IPS-15b (cell line): Measurements from ENCODE around the gene CYBA.

Experiments used
- H3K27me3 ChIP-seq: one replicate; pipeline ENCODE4 v1.6.1; 2013; ENCODE audit warnings: low read length; ENCODE audit not compliant: control insufficient read depth, insufficient read depth
- H3K36me3 ChIP-seq: one replicate; pipeline ENCODE4 v1.6.1; 2013; ENCODE audit warnings: low read length; ENCODE audit not compliant: control insufficient read depth, insufficient read depth
- H3K4me1 ChIP-seq: one replicate; pipeline ENCODE4 v1.6.1; 2013; ENCODE audit warnings: mild to moderate bottlenecking, low read length; ENCODE audit not compliant: control insufficient read depth, insufficient read depth
- H3K4me3 ChIP-seq: one replicate; pipeline ENCODE4 v1.5.1; 2013; ENCODE audit warnings: low read depth, low read length
- H3K9ac ChIP-seq: one replicate; pipeline ENCODE4 v1.6.1; 2013; ENCODE audit warnings: low read depth, mild to moderate bottlenecking, low read length
- H3K9me3 ChIP-seq: one replicate; pipeline ENCODE4 v1.6.1; 2013; ENCODE audit warnings: mild to moderate bottlenecking, low read length; ENCODE audit not compliant: control insufficient read depth, insufficient read depth

The CYBA gene

DNA sequence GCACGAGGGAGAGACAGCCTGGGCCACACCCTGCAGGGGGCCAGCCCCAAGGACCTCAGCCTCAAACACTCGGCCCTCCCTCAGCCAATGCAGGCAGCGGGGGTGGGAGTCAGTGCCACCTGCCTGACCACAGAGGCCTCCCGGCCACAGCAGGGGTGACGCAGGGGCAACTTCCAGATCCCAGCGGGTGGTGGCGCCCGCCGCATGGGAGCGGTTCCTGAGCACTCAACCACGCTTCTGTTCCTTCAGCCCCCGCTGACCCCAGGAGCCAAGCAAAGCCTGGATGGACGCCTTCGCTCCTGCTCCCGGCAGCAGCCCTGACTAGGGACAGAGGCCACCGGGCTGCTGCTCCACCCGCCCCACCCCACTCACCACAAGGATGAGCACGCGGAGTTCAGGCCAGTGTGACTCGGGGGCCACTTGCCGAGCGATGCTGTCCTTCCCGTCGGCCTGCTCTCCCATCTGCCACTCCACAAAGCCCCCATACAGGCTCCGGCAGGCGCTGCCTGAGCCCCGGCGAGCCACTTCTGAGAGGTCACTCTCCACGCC is 5.0 kb upstream of the CYBA start:
- Histone ChIP-seq H3K36me3 (peaks cover 31% of the 10 kb centered on the region), H3K4me1 (peaks cover 4% of the 10 kb centered on the region), H3K4me3 (no peak overlapping the region), H3K27me3 (no peaks in the 10 kb centered on the region), H3K9me3 (no peaks in the 10 kb centered on the region), H3K9ac (no peak overlapping the region)

- no peak overlapping the region for H3K9ac ChIP-seq
- H3K36me3 ChIP-seq = peaks cover 31% of the 10 kb centered on the region
- no peaks in the 10 kb centered on the region for H3K27me3 ChIP-seq
- H3K9me3 ChIP-seq = no peaks in the 10 kb centered on the region
- H3K4me3 ChIP-seq = no peak overlapping the region
- peaks cover 4% of the 10 kb centered on the region for H3K4me1 ChIP-seq
These were observed 4.3 kb upstream of the CYBA start for GRCh38 chr16:88655053-88655732.

- H3K36me3 ChIP-seq = peaks cover 31% of the 10 kb centered on the region
These were observed 3.7 kb upstream of the CYBA start for GRCh38 chr16:88654363-88655052.

GRCh38 chr16:88653596-88654362 is 2.9 kb upstream of the CYBA start:
- no peaks in the 10 kb centered on the region for H3K27me3 ChIP-seq

More at GRCh38 chr16:88654363-88655052, 3.7 kb upstream of the CYBA start:
- H3K4me1 ChIP-seq = peaks cover 4% of the 10 kb centered on the region
- no peak overlapping the region for H3K9ac ChIP-seq
- H3K9me3 ChIP-seq = no peaks in the 10 kb centered on the region
- H3K4me3 ChIP-seq = no peak overlapping the region
- H3K27me3 ChIP-seq = no peaks in the 10 kb centered on the region

DNA sequence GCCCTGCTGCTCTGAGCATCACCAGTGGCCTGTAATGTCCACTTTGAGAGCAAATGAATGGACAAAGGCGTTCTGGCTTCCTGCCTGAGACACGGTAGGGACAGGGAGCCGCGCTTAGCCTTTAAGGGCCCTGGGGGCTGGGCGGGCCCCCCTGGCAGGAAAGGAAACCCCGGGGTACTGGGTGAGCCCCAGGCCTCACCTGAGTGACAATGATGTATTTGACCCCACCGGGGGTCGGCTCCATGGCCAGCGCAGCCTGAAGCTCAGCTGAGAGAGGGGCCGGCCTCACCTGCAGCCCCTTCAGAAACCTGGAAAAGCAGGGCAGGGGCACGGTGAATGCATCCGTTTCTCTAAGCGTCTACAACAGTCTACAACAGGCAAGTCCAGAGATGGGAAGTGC is 2.2 kb upstream of the CYBA start:
- Histone ChIP-seq H3K4me1 (peaks cover 4% of the 10 kb centered on the region), H3K36me3 (peaks cover 29% of the 10 kb centered on the region)

More at GRCh38 chr16:88653596-88654362, 2.9 kb upstream of the CYBA start:
- no peaks in the 10 kb centered on the region for H3K9me3 ChIP-seq
- no peak overlapping the region for H3K9ac ChIP-seq
- H3K36me3 ChIP-seq = peaks cover 31% of the 10 kb centered on the region
- H3K4me3 ChIP-seq = no peak overlapping the region
- peaks cover 4% of the 10 kb centered on the region for H3K4me1 ChIP-seq

DNA sequence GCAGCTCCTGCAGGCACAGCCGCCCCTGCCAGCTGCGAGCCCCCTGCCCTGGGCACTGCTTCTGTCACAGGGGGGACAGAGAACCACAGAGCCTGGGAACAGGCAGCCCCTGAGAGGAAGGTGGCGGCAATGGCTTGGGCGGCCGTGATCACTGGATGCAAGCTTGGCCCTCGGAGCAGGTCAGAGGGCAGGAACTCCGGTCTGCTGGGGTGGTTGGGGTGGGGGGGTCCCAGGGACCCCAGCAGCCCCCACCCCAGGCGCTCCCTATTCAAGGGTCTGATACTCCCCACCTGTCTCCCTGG is 1.9 kb upstream of the CYBA start:
- Histone ChIP-seq H3K36me3 (peaks cover 28% of the 10 kb centered on the region), H3K27me3 (no peaks in the 10 kb centered on the region), H3K4me1 (peaks cover 4% of the 10 kb centered on the region), H3K9ac (no peak overlapping the region), H3K4me3 (no peak overlapping the region), H3K9me3 (no peaks in the 10 kb centered on the region)

More for the DNA sequence above, 2.2 kb upstream of the CYBA start:
- Histone ChIP-seq H3K4me3 (no peak overlapping the region), H3K9me3 (no peaks in the 10 kb centered on the region), H3K9ac (no peak overlapping the region), H3K27me3 (no peaks in the 10 kb centered on the region)

GRCh38 chr16:88651989-88652761 is 1.3 kb upstream of the CYBA start:
- no peak overlapping the region for H3K9ac ChIP-seq
- H3K27me3 ChIP-seq = no peaks in the 10 kb centered on the region
- no peak overlapping the region for H3K4me3 ChIP-seq
- H3K36me3 ChIP-seq = peaks cover 26% of the 10 kb centered on the region
- H3K9me3 ChIP-seq = no peaks in the 10 kb centered on the region
- peaks cover 4% of the 10 kb centered on the region for H3K4me1 ChIP-seq

GRCh38 chr16:88651276-88651988 is 579 bp upstream of the CYBA start:
- peak overlapping the region; percentile 53 for H3K4me3 ChIP-seq

DNA sequence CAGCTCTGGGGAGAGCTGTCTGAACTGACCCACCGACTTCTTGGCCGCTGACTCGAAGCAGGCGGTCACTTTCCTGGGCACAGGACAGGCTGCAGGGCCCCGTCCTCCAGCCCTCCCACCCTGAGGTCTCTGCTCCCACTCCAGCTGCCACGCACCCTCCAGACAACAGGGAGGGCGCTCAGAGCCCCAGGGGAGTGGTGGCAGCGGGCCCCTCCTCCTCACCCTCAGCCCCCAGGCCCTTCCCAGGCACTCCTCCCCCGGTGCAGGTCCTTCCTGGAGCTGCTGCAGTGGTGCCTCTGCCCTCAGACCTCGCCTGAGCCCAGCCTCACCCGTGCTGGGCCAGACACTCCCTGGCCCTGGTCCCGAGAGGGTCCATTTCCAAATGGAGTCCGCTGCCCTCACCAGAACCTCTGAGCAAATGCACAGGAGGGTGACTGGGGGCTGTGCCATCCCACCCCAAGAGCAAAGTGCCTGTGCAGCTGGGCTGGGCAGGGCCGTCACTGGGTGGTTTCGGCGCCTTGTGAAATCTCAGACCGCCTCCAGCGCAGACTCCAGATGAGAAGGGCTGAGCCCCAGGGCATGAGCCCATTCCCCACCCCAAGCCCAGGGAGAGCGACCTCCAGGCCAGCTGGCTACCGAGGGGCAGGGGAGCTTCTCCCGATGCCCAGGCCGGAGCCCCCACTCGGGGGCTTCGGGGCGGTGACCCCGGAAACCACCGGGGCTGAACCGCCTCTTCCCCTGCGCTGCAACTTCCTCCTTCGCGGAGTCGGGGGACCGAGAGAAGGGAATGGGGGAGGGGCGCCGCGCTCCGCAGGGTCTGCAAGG is 717 bp downstream of the CYBA start:
- Histone ChIP-seq H3K27me3 (no peaks in the 10 kb centered on the region), H3K4me1 (peaks cover 4% of the 10 kb centered on the region), H3K36me3 (peaks cover 20% of the 10 kb centered on the region), H3K4me3 (peak overlapping the region; percentile 88), H3K9ac (peak overlapping the region; percentile 91), H3K9me3 (no peaks in the 10 kb centered on the region)

More at GRCh38 chr16:88651276-88651988, 579 bp upstream of the CYBA start:
- peak overlapping the region; percentile 47 for H3K9ac ChIP-seq
- H3K27me3 ChIP-seq = no peaks in the 10 kb centered on the region
- H3K9me3 ChIP-seq = no peaks in the 10 kb centered on the region
- peaks cover 4% of the 10 kb centered on the region for H3K4me1 ChIP-seq
- peaks cover 26% of the 10 kb centered on the region for H3K36me3 ChIP-seq

DNA sequence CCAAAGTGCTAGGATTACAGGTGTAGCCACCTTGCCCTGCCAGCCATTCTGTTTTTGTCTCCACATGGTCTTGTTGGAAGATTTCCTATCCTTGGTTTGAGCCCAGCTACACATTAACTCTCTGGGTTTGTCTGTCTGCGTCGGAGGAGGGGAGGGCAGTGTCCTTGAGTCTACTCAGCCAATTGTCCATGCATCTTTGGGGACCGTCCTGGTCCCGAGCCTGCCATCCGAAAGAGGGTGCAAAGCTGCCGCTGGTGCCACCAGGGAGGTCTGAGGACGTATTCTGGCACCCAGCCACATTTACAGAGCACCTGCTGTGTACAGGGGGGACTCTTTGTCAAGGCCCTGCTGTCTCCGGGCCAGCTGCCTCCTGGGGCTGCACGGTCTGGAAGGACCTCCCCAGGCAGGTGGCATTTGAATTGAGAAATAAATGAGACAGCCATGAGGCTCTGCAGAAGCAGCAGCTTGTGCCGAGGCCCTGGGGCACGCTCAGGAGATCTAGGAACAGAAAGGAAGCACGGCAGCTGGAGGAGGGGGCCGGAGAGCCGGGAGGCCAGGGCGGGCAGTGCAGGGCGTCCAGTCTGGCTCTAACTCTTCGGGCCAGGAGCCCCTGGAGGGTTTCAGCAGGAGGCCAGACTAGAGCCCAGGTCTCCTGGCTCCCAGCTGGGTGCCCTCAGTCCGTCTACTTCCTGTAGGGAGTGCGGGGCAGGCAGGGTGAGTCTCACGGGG is 1.5 kb downstream of the CYBA start:
- peaks cover 4% of the 10 kb centered on the region for H3K4me1 ChIP-seq
- H3K36me3 ChIP-seq = peaks cover 15% of the 10 kb centered on the region
- no peaks in the 10 kb centered on the region for H3K27me3 ChIP-seq
- H3K9ac ChIP-seq = no peak overlapping the region
- peak overlapping the region; percentile 88 for H3K4me3 ChIP-seq
- H3K9me3 ChIP-seq = no peaks in the 10 kb centered on the region
